HL-60 (cell line): ENCODE data around the gene LRRC17.

ENCODE experiments used
- DNase-seq, 2 experiments: peaks; one replicate each; pipeline ENCODE4 v3.0.0-alpha.2; 2010 to 2020; ENCODE audit warnings: low read depth in 1 of 2, low spot score in 1 of 2
- H3K27ac ChIP-seq: fragments of 250-450 bp; sonication (Bioruptor Pico); replicated peaks from 2 replicates; pipeline ENCODE4 v1.5.1; 2020; ENCODE audit warnings: mild to moderate bottlenecking, moderate library complexity
- H3K27me3 ChIP-seq: fragments of 250-450 bp; sonication (Bioruptor Pico); 2 replicates; pipeline ENCODE4 v1.5.1; 2021; ENCODE audit warnings: mild to moderate bottlenecking, moderate library complexity; ENCODE audit not compliant: insufficient read depth, poor library complexity, severe bottlenecking
- H3K4me3 ChIP-seq: replicated peaks from 2 replicates; pipeline ENCODE4 v1.5.1; 2011; ENCODE audit warnings: mild to moderate bottlenecking, control low read depth, low read length; ENCODE audit not compliant: insufficient read depth
- GABPA ChIP-seq: IDR thresholded peaks from 2 replicates; pipeline ENCODE4 v1.6.1; 2012; ENCODE audit warnings: low read depth
- POLR2AphosphoS5 ChIP-seq: IDR thresholded peaks from 2 replicates; pipeline ENCODE4 v1.6.1; 2012; ENCODE audit warnings: low read depth
- SPI1 ChIP-seq: IDR thresholded peaks from 2 replicates; pipeline ENCODE4 v1.6.1; 2012; ENCODE audit warnings: low read depth, mild to moderate bottlenecking, borderline replicate concordance
- TF ChIP-seq, protein P1 (sequence below): IDR thresholded peaks from 2 replicates; pipeline ENCODE4 v1.6.1; 2012; ENCODE audit warnings: low read depth; ENCODE audit not compliant: insufficient replicate concordance
- TF ChIP-seq, protein P2 (sequence below): IDR thresholded peaks from one replicate; pipeline ENCODE4 v1.5.1; 2011; ENCODE audit warnings: low read length, control low read depth, inconsistent platforms; ENCODE audit not compliant: insufficient read depth

Gene LRRC17

DNA sequence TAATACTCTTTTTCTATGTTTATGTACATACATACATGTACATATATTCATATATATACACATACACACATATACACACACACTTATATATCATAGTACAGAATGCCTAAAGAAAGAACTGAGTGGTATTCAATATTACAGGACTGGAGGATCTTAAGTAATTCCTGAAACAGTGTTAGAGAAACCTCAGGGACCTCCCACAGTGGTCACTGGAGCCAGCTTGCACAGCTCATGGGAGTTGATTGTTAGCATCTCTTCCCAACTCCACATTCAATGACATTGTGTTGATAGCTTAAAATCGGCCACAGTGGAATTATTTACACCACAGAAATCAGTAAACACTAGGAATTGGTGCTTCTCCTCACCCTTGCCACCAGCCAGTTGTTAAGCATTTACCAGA lies 6.0 kb downstream of the LRRC17 start:
- H3K27ac ChIP-seq = no peak overlapping the region
- no peak for DNase-seq
- TF ChIP-seq, protein P1, sequence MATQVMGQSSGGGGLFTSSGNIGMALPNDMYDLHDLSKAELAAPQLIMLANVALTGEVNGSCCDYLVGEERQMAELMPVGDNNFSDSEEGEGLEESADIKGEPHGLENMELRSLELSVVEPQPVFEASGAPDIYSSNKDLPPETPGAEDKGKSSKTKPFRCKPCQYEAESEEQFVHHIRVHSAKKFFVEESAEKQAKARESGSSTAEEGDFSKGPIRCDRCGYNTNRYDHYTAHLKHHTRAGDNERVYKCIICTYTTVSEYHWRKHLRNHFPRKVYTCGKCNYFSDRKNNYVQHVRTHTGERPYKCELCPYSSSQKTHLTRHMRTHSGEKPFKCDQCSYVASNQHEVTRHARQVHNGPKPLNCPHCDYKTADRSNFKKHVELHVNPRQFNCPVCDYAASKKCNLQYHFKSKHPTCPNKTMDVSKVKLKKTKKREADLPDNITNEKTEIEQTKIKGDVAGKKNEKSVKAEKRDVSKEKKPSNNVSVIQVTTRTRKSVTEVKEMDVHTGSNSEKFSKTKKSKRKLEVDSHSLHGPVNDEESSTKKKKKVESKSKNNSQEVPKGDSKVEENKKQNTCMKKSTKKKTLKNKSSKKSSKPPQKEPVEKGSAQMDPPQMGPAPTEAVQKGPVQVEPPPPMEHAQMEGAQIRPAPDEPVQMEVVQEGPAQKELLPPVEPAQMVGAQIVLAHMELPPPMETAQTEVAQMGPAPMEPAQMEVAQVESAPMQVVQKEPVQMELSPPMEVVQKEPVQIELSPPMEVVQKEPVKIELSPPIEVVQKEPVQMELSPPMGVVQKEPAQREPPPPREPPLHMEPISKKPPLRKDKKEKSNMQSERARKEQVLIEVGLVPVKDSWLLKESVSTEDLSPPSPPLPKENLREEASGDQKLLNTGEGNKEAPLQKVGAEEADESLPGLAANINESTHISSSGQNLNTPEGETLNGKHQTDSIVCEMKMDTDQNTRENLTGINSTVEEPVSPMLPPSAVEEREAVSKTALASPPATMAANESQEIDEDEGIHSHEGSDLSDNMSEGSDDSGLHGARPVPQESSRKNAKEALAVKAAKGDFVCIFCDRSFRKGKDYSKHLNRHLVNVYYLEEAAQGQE = no peak
- no peak for TF ChIP-seq GABPA
- TF ChIP-seq POLR2AphosphoS5 = no peak
- no peak for TF ChIP-seq SPI1
- TF ChIP-seq, protein P2, sequence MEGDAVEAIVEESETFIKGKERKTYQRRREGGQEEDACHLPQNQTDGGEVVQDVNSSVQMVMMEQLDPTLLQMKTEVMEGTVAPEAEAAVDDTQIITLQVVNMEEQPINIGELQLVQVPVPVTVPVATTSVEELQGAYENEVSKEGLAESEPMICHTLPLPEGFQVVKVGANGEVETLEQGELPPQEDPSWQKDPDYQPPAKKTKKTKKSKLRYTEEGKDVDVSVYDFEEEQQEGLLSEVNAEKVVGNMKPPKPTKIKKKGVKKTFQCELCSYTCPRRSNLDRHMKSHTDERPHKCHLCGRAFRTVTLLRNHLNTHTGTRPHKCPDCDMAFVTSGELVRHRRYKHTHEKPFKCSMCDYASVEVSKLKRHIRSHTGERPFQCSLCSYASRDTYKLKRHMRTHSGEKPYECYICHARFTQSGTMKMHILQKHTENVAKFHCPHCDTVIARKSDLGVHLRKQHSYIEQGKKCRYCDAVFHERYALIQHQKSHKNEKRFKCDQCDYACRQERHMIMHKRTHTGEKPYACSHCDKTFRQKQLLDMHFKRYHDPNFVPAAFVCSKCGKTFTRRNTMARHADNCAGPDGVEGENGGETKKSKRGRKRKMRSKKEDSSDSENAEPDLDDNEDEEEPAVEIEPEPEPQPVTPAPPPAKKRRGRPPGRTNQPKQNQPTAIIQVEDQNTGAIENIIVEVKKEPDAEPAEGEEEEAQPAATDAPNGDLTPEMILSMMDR = no peak
- no peaks in the 10 kb centered on the region for H3K27me3 ChIP-seq
- no peak overlapping the region for H3K4me3 ChIP-seq

DNA sequence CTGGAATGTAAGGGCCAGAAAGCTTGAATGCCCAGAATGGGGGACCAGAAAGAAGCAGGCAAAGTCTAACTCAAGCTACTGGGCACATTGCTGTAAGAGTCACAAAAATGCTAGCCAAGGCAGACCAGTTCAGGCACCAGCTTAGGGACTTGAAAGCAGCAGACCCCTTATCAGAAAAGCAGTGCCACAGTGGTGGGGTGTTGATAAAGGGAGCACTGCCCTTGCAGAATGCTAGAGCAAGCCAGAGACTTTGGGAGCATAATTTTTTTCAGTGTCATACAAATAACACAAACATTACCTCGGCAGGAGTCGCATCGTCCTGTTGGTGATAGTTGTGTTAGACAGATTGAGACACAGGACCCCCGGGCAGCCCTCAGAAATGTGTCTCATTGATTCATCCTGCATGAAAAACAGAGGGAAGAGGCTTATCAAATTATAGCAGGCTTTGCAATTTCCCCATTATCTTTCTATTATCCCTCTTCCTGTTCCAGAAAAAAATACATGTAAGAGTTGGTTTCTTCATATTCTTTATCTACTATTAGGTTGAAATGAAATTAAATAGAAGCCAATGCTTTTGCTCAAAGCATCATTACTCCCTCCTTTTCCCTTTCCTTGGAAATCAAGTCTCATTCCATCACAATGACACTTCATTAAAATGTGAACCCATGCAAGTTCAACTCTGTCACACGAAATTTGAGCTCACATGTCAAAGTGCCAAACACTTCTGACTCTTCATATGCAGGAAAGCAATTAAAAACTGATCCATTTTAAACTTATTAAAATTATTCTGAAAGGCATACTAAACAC lies 13.4 kb downstream of the LRRC17 start:
- TF ChIP-seq GABPA (no peak), POLR2AphosphoS5 (no peak), SPI1 (no peak)
- TF ChIP-seq, protein P2 = no peak
- TF ChIP-seq, protein P1 = no peak
- no peak overlapping the region for H3K27ac ChIP-seq
- H3K27me3 ChIP-seq = no peaks in the 10 kb centered on the region
- no peak for DNase-seq
- H3K4me3 ChIP-seq = no peak overlapping the region

DNA sequence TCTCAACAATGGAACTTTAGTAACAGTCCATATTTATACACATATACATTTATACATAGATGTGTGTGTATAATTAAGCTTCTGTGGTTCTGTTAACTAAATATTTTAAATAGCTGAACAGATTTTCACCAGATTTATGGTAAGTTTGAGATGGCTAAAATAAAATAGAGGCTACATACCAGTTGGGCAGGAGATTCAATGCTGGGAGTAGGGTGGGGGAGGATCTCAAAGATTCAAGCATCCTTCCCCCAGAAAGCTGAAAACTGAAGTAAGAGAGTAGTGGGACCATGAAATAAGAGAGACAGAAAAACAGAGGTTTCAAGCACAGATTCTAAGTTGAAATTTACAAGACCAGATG lies 14.0 kb downstream of the LRRC17 start:
- H3K27me3 ChIP-seq = no peaks in the 10 kb centered on the region
- H3K27ac ChIP-seq = no peak overlapping the region
- no peak for TF ChIP-seq GABPA
- no peak for TF ChIP-seq SPI1
- TF ChIP-seq, protein P2 = no peak
- TF ChIP-seq, protein P1 = no peak
- TF ChIP-seq POLR2AphosphoS5 = no peak
- H3K4me3 ChIP-seq = no peak overlapping the region
- DNase-seq = no peak
